Lower leg skin (tissue), 3 donors: ENCODE data around the gene TAOK2.

Experiments used
- POLR2A ChIP-seq, 2 donors: fragments of 450-650 bp; IDR thresholded peaks; one replicate each; pipeline ENCODE4 v1.6.1; 2016 to 2017; ENCODE audit warnings: antibody characterized with exemption in 2 of 2, mild to moderate bottlenecking in 1 of 2, moderate library complexity in 1 of 2
- TF ChIP-seq, protein P1 (sequence below), 3 donors: fragments of 450-650 bp; IDR thresholded peaks; one replicate each; pipeline ENCODE4 v1.5.1; 2016; ENCODE audit warnings: antibody characterized with exemption in 3 of 3, mild to moderate bottlenecking in 3 of 3, moderate library complexity in 2 of 3

DNA sequence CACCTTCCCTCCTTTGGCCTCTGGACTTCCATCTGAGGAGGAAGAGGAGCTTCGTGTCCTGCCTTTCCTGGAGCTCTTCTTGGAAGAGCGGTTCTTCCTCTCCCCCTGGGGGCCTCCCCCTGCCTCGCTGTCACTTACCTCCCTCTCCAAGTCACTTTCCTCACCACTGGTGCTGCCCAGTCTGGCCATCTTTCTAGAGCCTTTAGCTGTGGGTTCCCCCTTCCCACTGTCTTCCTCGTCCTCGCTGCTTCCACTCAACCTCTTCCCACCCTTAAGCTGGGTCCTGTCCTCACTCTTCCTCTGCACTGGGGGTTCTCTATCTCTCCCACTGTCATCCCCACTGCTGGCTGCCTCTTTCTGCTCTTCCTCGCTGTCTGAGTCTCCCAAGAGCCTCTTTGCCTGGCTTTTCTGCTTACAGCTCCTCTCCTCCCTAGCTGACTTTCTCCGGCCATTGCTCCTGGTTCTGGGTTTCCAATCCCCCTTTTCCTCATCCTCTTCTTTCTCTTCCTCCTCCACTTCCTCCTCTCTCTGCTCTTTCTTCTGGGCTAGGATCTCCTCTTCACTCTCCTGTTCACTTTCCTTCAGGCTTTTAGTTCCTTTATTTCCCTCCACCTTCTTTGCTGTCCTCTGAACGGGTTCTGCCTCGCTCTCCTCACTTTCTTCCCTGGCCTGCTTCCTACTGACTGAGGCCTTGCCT, 20.4 kb downstream of the TAOK2 start:
- TF ChIP-seq, protein P1, sequence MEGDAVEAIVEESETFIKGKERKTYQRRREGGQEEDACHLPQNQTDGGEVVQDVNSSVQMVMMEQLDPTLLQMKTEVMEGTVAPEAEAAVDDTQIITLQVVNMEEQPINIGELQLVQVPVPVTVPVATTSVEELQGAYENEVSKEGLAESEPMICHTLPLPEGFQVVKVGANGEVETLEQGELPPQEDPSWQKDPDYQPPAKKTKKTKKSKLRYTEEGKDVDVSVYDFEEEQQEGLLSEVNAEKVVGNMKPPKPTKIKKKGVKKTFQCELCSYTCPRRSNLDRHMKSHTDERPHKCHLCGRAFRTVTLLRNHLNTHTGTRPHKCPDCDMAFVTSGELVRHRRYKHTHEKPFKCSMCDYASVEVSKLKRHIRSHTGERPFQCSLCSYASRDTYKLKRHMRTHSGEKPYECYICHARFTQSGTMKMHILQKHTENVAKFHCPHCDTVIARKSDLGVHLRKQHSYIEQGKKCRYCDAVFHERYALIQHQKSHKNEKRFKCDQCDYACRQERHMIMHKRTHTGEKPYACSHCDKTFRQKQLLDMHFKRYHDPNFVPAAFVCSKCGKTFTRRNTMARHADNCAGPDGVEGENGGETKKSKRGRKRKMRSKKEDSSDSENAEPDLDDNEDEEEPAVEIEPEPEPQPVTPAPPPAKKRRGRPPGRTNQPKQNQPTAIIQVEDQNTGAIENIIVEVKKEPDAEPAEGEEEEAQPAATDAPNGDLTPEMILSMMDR (IDR thresholded peaks at IDR 0.05) = no peak
- TF ChIP-seq POLR2A (IDR thresholded peaks at IDR 0.05) = no peak
